Mesodermal cell (in vitro differentiated cells): ENCODE results near the gene ADCYAP1R1.

ENCODE experiments used
- H3K27ac ChIP-seq: 2 replicates; pipeline ENCODE4 v1.7.0; 2013; ENCODE audit warnings: mild to moderate bottlenecking, low read depth, low read length, moderate library complexity; ENCODE audit not compliant: severe bottlenecking
- H3K36me3 ChIP-seq: 2 replicates; pipeline ENCODE4 v1.7.1; 2013; ENCODE audit warnings: mild to moderate bottlenecking, low read length, moderate library complexity; ENCODE audit not compliant: control insufficient read depth, insufficient read depth
- H3K4me1 ChIP-seq: one replicate; pipeline ENCODE4 v1.7.1; 2013; ENCODE audit warnings: mild to moderate bottlenecking, low read length; ENCODE audit not compliant: insufficient read depth, control insufficient read depth, poor library complexity, severe bottlenecking
- H3K4me3 ChIP-seq: 2 replicates; pipeline ENCODE4 v1.7.0; 2013; ENCODE audit warnings: low read length, control low read depth, mild to moderate bottlenecking; ENCODE audit not compliant: insufficient read depth, poor library complexity, severe bottlenecking; ENCODE audit errors: extremely low read depth
- H3K9me3 ChIP-seq: 2 replicates; pipeline ENCODE4 v1.7.1; 2013; ENCODE audit warnings: mild to moderate bottlenecking, low read length, moderate library complexity; ENCODE audit not compliant: control insufficient read depth
- WGBS, 2 experiments: methylation state at CpG; one replicate each; pipeline ENCODE4 v1.1.5; 2013; ENCODE audit warnings: missing lambda C conversion rate in 2 of 2; ENCODE audit not compliant: insufficient coverage in 2 of 2; 5-methylcytosine and 5-hydroxymethylcytosine counted together

The ADCYAP1R1 gene

GRCh38 chr7:31100445-31100844 is 48.3 kb downstream of the ADCYAP1R1 start:
- H3K27ac ChIP-seq = no peak overlapping the region
- no peak overlapping the region for H3K4me3 ChIP-seq
- H3K4me1 ChIP-seq = peaks cover 34% of the 10 kb centered on the region
- no peaks in the 10 kb centered on the region for H3K36me3 ChIP-seq
- 93 to 100% methylated on average over 1 to 2 of the region's 2 CpGs for WGBS, 2 experiments
- H3K9me3 ChIP-seq = no peaks in the 10 kb centered on the region

GRCh38 chr7:31100871-31101270 is 48.8 kb downstream of the ADCYAP1R1 start:
- peaks cover 34% of the 10 kb centered on the region for H3K4me1 ChIP-seq
- no peak overlapping the region for H3K4me3 ChIP-seq
- no peaks in the 10 kb centered on the region for H3K36me3 ChIP-seq
- no peaks in the 10 kb centered on the region for H3K9me3 ChIP-seq
- 90 to 100% methylated on average over 3 of the region's 3 CpGs for WGBS, 2 experiments
- H3K27ac ChIP-seq = no peak overlapping the region

- WGBS, 2 experiments = 86 to 93% methylated on average over 2 to 3 of the region's 5 CpGs
- H3K36me3 ChIP-seq = no peaks in the 10 kb centered on the region
- H3K27ac ChIP-seq = no peak overlapping the region
- no peaks in the 10 kb centered on the region for H3K9me3 ChIP-seq
- H3K4me1 ChIP-seq = peaks cover 34% of the 10 kb centered on the region
- H3K4me3 ChIP-seq = no peak overlapping the region
These were observed 49.4 kb downstream of the ADCYAP1R1 start for GRCh38 chr7:31101544-31101943.

GRCh38 chr7:31102151-31102972 is 50.3 kb downstream of the ADCYAP1R1 start:
- Histone ChIP-seq H3K4me1 (peaks cover 34% of the 10 kb centered on the region), H3K36me3 (no peaks in the 10 kb centered on the region), H3K27ac (no peak overlapping the region), H3K4me3 (no peak overlapping the region), H3K9me3 (no peaks in the 10 kb centered on the region)
- 83 to 85% methylated on average over 12 of the region's 12 CpGs for WGBS, 2 experiments

- H3K4me3 ChIP-seq = no peak overlapping the region
- no peaks in the 10 kb centered on the region for H3K36me3 ChIP-seq
- 81 to 89% methylated on average over 5 to 7 of the region's 9 CpGs for WGBS, 2 experiments
- H3K9me3 ChIP-seq = no peaks in the 10 kb centered on the region
- no peak overlapping the region for H3K27ac ChIP-seq
- H3K4me1 ChIP-seq = peaks cover 34% of the 10 kb centered on the region
These were observed 51.1 kb downstream of the ADCYAP1R1 start for GRCh38 chr7:31102973-31103850.

- Histone ChIP-seq H3K4me1 (peaks cover 33% of the 10 kb centered on the region), H3K27ac (no peak overlapping the region), H3K4me3 (no peak overlapping the region), H3K9me3 (no peaks in the 10 kb centered on the region), H3K36me3 (no peaks in the 10 kb centered on the region)
- WGBS, 2 experiments = 87 to 97% methylated on average over 4 to 8 of the region's 8 CpGs
These were observed 52.5 kb downstream of the ADCYAP1R1 start for GRCh38 chr7:31104361-31105255.

- Histone ChIP-seq H3K27ac (no peak overlapping the region), H3K9me3 (no peaks in the 10 kb centered on the region), H3K4me3 (no peak overlapping the region), H3K4me1 (peaks cover 27% of the 10 kb centered on the region), H3K36me3 (no peaks in the 10 kb centered on the region)
- WGBS, 2 experiments = 84 to 86% methylated on average over 2 to 7 of the region's 7 CpGs
These were observed 53.3 kb downstream of the ADCYAP1R1 start for GRCh38 chr7:31105256-31105950.

GRCh38 chr7:31106303-31107105 is 54.4 kb downstream of the ADCYAP1R1 start:
- Histone ChIP-seq H3K4me3 (no peak overlapping the region), H3K36me3 (no peaks in the 10 kb centered on the region), H3K27ac (no peak overlapping the region), H3K9me3 (no peaks in the 10 kb centered on the region), H3K4me1 (peaks cover 18% of the 10 kb centered on the region)
- WGBS, 2 experiments = 85 to 92% methylated on average over 8 to 9 of the region's 13 CpGs
